ACC112 (cell line): ENCODE measurements around the gene IFT80.
A peak's percentile ranks its signal among the peaks of the same experiment; 100 is the strongest.

ENCODE experiments used
- H2AFZ ChIP-seq: fragments of 200-600 bp; sonication (generic); one replicate; pipeline ENCODE4 v1.6.0; 2017; ENCODE audit warnings: antibody characterized with exemption, low read length; ENCODE audit not compliant: unreplicated experiment
- H3K27ac ChIP-seq: fragments of 200-600 bp; sonication (generic); 2 replicates; pipeline ENCODE4 v1.5.1; 2014; ENCODE audit warnings: low read depth, mild to moderate bottlenecking, antibody characterized with exemption, low read length, moderate library complexity
- H3K27me3 ChIP-seq: fragments of 200-600 bp; sonication (generic); 2 replicates; pipeline ENCODE4 v1.6.1; 2014; ENCODE audit warnings: mild to moderate bottlenecking, antibody characterized with exemption, low read length, moderate library complexity, mixed read lengths; ENCODE audit not compliant: insufficient read depth
- H3K36me3 ChIP-seq: fragments of 200-600 bp; sonication (generic); 2 replicates; pipeline ENCODE4 v1.6.1; 2016; ENCODE audit warnings: mild to moderate bottlenecking, antibody characterized with exemption, low read length, moderate library complexity, mixed read lengths; ENCODE audit not compliant: insufficient read depth
- H3K4me1 ChIP-seq: fragments of 200-600 bp; sonication (generic); one replicate; pipeline ENCODE4 v1.6.1; 2016; ENCODE audit warnings: low read length, mixed read lengths; ENCODE audit not compliant: insufficient read depth, unreplicated experiment, control insufficient read depth
- H3K4me3 ChIP-seq: fragments of 200-600 bp; sonication (generic); 2 replicates; pipeline ENCODE4 v1.5.1; 2014; ENCODE audit warnings: mild to moderate bottlenecking, low read depth, low read length
- H3K79me2 ChIP-seq: fragments of 200-600 bp; sonication (generic); one replicate; pipeline ENCODE4 v1.6.0; 2016; ENCODE audit warnings: low read length; ENCODE audit not compliant: control insufficient read depth, unreplicated experiment, insufficient read depth

The IFT80 gene

DNA sequence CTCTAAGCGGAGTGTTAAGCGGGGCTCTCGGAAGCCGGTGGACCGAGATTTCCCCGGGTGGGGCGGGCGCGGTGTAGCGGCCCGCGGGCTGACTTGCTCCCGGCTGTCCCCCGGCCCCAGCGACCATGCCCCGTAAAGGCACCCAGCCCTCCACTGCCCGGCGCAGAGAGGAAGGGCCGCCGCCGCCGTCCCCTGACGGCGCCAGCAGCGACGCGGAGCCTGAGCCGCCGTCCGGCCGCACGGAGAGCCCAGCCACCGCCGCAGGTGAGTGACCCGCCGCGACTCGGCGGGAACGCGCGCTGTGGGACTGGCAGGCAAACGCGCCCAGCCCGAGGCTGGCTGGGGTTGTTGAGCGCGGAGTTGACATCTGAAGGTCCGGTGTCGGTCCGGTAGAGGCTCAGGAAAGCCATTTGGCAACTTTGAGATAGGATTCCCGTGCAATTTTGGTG is 1.7 kb upstream of the IFT80 start:
- Histone ChIP-seq H2AFZ (peak overlapping the region; percentile 61), H3K36me3 (peaks cover 29% of the 10 kb centered on the region), H3K4me1 (peaks cover 40% of the 10 kb centered on the region), H3K27me3 (no peaks in the 10 kb centered on the region), H3K4me3 (peak overlapping the region; percentile 92), H3K27ac (peak overlapping the region; percentile 87), H3K79me2 (peaks cover 88% of the 10 kb centered on the region)

- Histone ChIP-seq H3K4me1 (peaks cover 46% of the 10 kb centered on the region), H3K4me3 (peak overlapping the region; percentile 92), H3K79me2 (peaks cover 88% of the 10 kb centered on the region), H3K27me3 (no peaks in the 10 kb centered on the region), H3K27ac (peak overlapping the region; percentile 87), H3K36me3 (peaks cover 23% of the 10 kb centered on the region), H2AFZ (peak overlapping the region; percentile 61)
These were observed 1.1 kb upstream of the IFT80 start for GRCh38 chr3:160400030-160400701.

DNA sequence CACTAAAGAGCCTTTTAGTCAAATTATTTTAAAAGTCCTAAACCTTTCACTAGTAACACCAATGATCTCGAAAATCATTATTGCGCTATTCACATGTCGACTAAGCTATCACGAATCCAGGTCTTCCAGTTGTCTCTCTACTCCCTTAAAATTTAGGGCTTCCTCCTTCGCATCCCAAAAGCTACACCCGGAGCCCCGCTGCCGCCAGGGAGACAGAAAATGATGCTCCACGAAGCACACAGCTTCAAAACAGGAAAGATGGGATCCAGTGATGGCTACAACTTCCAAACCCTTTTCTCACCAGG is 253 bp downstream of the IFT80 start:
- H3K4me1 ChIP-seq = peaks cover 39% of the 10 kb centered on the region
- H2AFZ ChIP-seq = peak overlapping the region; percentile 98
- peak overlapping the region; percentile 87 for H3K27ac ChIP-seq
- H3K27me3 ChIP-seq = no peaks in the 10 kb centered on the region
- H3K79me2 ChIP-seq = peaks cover 84% of the 10 kb centered on the region
- peaks cover 9% of the 10 kb centered on the region; the same call in 1 of the 2 replicates for H3K36me3 ChIP-seq
- H3K4me3 ChIP-seq = peak overlapping the region; percentile 92

- Histone ChIP-seq H2AFZ (no peak overlapping the region), H3K27ac (no peak overlapping the region), H3K27me3 (no peaks in the 10 kb centered on the region), H3K36me3 (no peaks in the 10 kb centered on the region; the same call in 1 of the 2 replicates), H3K4me3 (no peak overlapping the region), H3K4me1 (peaks cover 24% of the 10 kb centered on the region), H3K79me2 (peaks cover 81% of the 10 kb centered on the region)
These were observed 3.7 kb downstream of the IFT80 start for GRCh38 chr3:160395297-160395696.

DNA sequence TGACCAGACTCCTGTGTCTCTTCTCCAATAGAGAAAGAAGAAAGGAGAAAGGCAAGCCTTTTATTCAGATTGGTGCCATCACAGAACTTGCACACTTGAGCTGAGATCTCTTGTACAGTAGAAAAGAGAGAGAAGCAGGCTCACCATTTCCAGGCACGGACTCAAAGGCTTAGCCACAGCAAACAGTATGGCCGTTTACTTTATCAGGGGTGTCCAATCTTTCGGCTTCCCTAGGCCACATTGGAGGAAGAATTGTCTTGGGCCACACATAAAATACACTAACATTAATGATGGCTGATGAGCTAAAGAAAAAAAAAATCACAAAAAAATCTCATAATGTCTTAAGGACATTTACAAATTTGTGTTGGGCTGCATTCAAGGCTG is 5.0 kb downstream of the IFT80 start:
- Histone ChIP-seq H3K79me2 (peaks cover 72% of the 10 kb centered on the region), H3K27me3 (no peaks in the 10 kb centered on the region), H3K4me1 (peaks cover 24% of the 10 kb centered on the region), H3K4me3 (no peak overlapping the region), H3K27ac (no peak overlapping the region), H2AFZ (no peak overlapping the region), H3K36me3 (no peaks in the 10 kb centered on the region)

DNA sequence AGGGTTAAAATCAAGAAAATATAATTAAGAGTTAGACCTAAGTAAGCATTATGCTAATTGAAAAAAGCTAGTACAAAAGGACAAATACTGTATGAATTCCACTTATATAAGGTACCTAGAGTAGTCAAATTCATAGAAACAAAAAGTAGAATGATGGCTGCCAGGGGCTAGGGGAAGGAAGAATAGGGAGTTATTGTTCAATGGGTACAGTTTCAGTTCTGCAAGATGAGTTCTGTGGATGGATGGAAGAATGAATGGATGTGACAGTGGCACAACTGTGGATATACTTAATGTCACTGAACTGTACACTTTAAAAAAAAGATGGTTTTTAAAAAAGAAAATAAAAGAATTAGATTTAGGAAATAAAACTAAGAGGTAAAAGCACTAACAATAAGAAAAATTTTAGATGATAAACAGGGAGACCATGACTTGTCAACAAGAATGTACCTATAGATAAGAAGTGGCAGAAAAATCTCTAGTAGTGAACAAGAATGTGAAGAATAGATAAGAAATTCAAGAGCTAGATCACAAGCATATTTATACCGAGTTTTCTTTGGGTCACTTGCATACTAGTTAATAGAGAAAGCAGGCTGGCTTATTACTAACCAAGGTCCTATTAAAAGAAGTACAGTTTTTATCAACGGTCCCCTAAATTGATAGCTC is 5.5 kb downstream of the IFT80 start:
- Histone ChIP-seq H3K36me3 (no peaks in the 10 kb centered on the region), H3K4me3 (no peak overlapping the region), H3K27me3 (no peaks in the 10 kb centered on the region), H3K4me1 (peaks cover 24% of the 10 kb centered on the region), H2AFZ (no peak overlapping the region), H3K79me2 (peaks cover 67% of the 10 kb centered on the region), H3K27ac (no peak overlapping the region)

DNA sequence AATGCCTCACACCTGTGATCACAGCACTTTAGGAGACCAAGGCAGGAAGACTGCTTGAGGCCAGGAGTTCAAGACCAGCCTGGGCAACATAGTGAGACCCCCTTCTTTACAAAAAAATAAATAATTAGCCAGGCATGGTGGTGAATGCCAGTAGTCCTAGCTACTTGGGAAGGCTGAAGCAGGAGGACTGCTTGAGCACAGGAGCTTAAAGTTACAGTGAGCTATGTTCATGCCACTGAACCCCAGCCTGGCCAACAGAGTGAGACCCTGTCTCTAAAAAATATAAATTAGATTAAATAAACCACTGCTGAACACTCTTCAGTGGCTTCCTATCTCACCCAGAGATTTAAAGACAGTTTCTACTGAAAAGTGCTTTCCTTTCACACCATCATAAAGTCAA is 6.2 kb downstream of the IFT80 start:
- Histone ChIP-seq H2AFZ (no peak overlapping the region), H3K36me3 (no peaks in the 10 kb centered on the region), H3K27ac (no peak overlapping the region), H3K4me1 (peaks cover 19% of the 10 kb centered on the region), H3K79me2 (peaks cover 61% of the 10 kb centered on the region), H3K4me3 (no peak overlapping the region), H3K27me3 (no peaks in the 10 kb centered on the region)

DNA sequence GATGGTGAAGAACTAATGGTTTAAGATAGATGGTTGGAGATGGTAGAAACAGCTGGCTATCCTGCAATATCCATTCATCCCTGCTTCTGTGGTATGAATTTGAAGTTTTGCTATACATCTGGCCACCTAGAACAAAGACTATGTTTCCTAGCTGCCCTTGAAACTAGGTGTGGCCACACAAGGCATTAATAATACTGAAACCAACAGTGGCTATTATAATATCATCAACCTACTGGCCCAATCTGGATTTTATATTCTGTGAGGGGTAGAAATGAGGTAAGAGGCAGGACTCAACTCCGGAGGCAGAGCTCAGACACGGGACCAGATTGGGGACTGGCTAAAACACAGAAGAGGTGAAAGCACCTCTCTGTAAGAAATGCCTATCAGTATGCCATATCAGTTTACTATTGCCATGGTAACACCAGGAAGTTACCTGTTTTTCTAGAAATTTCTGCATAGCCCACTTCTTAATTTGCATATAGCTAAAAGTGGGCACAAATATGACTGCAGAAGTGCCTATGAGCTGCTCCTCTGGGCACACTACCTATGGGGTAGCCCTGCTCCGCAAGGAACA is 8.4 kb downstream of the IFT80 start:
- peaks cover 7% of the 10 kb centered on the region for H3K4me1 ChIP-seq
- H3K36me3 ChIP-seq = no peaks in the 10 kb centered on the region
- H3K27me3 ChIP-seq = no peaks in the 10 kb centered on the region
- H3K79me2 ChIP-seq = peaks cover 63% of the 10 kb centered on the region
- H3K4me3 ChIP-seq = no peak overlapping the region
- H3K27ac ChIP-seq = no peak overlapping the region
- no peak overlapping the region for H2AFZ ChIP-seq

- H3K4me3 ChIP-seq = no peak overlapping the region
- H3K79me2 ChIP-seq = peaks cover 25% of the 10 kb centered on the region
- no peaks in the 10 kb centered on the region for H3K27me3 ChIP-seq
- H2AFZ ChIP-seq = no peak overlapping the region
- H3K4me1 ChIP-seq = peaks cover 17% of the 10 kb centered on the region
- H3K27ac ChIP-seq = no peak overlapping the region
- peaks cover 6% of the 10 kb centered on the region; the same call in 1 of the 2 replicates for H3K36me3 ChIP-seq
These were observed 14.2 kb downstream of the IFT80 start for GRCh38 chr3:160384639-160385318.

DNA sequence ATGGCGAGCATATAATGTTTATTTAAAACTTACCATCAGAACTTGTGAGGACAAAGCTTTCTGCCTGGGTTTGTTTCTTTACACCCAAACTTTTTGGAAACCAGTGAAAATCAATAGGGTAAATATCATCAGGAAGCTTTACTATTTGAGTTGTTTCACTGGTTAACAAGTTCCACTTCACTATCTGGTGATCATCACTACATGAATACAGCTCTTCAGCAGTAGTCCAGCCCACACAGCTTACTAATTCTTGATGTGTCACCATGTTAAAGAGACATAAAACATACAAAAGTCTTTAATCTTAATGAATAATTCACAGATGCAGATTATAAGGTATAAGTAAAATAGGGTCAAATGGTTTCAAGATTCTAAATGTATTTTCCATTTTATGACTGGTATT is 17.6 kb downstream of the IFT80 start:
- Histone ChIP-seq H3K27ac (peak overlapping the region; percentile 42), H3K79me2 (peaks cover 17% of the 10 kb centered on the region), H2AFZ (no peak overlapping the region), H3K4me1 (peaks cover 47% of the 10 kb centered on the region), H3K4me3 (no peak overlapping the region), H3K27me3 (no peaks in the 10 kb centered on the region), H3K36me3 (peaks cover 6% of the 10 kb centered on the region; the same call in 1 of the 2 replicates)
